ENCODE measurements around the gene ADAMTS15.
A peak's percentile ranks its signal among the peaks of the same experiment; 100 is the strongest.

ADAMTS15 gene

DNA sequence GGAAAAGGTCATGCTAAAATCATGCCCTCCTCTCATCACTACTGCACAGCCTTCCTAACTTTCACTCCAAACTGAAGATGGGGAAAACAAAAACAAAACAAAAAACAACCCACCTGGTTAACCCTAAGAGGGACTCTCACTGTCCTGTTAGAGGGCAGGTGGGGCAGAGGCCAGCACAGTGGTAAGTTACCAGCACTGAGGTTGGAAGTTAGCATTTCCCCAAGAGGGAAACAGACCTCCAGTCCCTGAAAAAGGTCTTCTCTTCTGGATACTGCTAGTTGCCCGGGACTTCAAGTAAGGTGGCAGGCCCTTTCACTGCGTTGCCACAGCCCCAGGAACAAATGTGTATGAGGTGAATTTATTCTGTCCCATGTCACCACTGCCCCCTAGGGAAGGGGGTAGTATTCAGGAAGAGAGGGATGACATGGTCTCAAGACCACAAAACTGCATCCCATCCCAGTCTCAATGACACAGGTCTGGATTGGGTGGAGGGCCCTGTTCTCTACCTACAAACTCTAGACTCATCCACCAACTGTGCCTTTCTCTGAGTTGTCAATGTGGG lies 19.2 kb upstream of the ADAMTS15 start:
- TF ChIP-seq, protein P1, sequence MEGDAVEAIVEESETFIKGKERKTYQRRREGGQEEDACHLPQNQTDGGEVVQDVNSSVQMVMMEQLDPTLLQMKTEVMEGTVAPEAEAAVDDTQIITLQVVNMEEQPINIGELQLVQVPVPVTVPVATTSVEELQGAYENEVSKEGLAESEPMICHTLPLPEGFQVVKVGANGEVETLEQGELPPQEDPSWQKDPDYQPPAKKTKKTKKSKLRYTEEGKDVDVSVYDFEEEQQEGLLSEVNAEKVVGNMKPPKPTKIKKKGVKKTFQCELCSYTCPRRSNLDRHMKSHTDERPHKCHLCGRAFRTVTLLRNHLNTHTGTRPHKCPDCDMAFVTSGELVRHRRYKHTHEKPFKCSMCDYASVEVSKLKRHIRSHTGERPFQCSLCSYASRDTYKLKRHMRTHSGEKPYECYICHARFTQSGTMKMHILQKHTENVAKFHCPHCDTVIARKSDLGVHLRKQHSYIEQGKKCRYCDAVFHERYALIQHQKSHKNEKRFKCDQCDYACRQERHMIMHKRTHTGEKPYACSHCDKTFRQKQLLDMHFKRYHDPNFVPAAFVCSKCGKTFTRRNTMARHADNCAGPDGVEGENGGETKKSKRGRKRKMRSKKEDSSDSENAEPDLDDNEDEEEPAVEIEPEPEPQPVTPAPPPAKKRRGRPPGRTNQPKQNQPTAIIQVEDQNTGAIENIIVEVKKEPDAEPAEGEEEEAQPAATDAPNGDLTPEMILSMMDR (IDR thresholded peaks at IDR 0.05; ENCODE audit: borderline replicate concordance, insufficient read depth, low read depth, low read length), result no peak
- no peak overlapping the region for H3K4me3 ChIP-seq (ENCODE audit: low read depth, low read length)

DNA sequence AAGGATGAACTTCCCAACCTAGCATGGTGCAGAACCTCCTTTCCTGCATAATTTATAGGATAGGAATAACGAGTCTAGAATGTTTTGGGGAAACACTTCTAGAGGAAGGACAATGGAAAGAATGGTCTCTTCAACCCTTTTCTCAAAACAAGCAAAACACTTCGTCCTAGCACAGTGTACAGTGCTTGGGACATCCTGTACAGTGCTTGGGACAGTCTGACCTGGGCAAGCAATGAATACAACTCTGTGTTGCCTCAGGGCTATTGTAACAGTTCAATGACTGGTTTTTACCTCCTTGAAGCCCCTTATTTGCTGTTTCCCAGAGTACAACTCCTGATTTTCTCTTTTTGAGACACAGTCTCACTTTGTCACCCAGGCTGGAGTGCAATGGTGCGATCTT lies 18.5 kb upstream of the ADAMTS15 start:
- H3K4me3 ChIP-seq (ENCODE audit: low read depth, low read length), result no peak overlapping the region
- TF ChIP-seq, protein P1 (IDR thresholded peaks at IDR 0.05; ENCODE audit: borderline replicate concordance, insufficient read depth, low read depth, low read length), result no peak

DNA sequence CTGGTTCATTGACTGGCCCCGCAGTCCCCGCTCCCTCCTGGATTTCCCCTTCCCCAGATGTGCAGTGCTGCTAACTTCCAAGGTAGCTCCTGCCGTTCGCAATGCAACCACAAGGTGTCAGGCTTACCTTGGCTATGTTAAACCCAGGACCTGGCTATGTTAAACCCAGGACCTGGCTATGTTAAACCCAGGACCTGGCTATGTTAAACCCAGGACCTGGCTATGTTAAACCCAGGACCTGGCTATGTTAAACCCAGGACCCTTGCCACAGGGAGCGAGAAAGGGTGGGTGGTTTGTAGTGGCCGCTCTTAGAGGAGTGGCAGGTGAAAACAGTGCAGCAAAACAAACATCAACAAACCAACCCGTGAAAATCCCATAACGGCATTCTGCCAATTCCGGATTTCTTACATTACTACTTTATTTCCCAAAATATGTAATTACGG lies 17.1 kb upstream of the ADAMTS15 start:
- TF ChIP-seq, protein P1 (IDR thresholded peaks at IDR 0.05; ENCODE audit: borderline replicate concordance, insufficient read depth, low read depth, low read length), result peak; percentile 77

DNA sequence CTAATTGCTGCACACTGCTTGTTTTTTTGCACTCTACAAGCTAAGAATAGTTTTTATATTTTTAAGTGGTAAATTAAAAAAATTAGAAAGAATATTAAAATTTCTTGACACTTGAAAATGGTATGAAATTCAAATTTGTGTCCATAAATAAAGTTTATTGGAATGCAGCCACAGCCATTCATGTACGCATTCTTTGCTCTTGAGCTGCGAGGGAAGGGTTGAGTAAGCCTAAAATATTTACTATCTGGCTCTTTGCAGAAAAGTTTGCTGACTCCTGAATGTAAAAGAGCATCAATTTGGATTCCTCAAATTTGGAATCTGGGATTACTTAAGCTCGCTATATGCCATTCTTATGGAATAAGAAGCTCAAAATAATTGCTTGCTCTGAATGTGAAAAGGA lies 16.6 kb upstream of the ADAMTS15 start:
- no peak overlapping the region for H3K4me3 ChIP-seq (ENCODE audit: low read depth, low read length)
- TF ChIP-seq, protein P1 (IDR thresholded peaks at IDR 0.05; ENCODE audit: borderline replicate concordance, insufficient read depth, low read depth, low read length), result no peak

More for the DNA sequence above, 17.1 kb upstream of the ADAMTS15 start:
- no peak overlapping the region for H3K4me3 ChIP-seq (ENCODE audit: low read depth, low read length)

DNA sequence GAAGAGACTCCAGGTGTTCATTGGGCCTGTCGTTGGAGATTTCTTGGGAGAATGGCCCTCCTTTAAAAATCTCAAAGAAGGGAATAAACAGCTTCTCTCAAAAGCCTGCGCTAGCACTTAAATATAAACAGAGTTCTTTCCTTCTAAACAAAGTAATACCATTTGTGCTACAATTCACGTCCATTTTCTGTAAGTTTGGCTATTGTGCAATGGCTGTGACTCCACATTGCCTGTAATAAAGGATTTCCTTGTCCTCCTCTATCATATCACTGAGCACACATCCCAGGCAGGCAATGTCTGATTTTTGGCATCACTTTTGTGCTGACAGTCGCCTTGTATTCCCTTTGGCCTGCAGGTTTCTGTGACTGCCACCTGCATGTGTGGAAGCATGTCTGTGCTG lies 15.1 kb upstream of the ADAMTS15 start:
- H3K4me3 ChIP-seq (ENCODE audit: low read depth, low read length), result no peak overlapping the region
- TF ChIP-seq, protein P1 (IDR thresholded peaks at IDR 0.05; ENCODE audit: borderline replicate concordance, insufficient read depth, low read depth, low read length), result no peak

DNA sequence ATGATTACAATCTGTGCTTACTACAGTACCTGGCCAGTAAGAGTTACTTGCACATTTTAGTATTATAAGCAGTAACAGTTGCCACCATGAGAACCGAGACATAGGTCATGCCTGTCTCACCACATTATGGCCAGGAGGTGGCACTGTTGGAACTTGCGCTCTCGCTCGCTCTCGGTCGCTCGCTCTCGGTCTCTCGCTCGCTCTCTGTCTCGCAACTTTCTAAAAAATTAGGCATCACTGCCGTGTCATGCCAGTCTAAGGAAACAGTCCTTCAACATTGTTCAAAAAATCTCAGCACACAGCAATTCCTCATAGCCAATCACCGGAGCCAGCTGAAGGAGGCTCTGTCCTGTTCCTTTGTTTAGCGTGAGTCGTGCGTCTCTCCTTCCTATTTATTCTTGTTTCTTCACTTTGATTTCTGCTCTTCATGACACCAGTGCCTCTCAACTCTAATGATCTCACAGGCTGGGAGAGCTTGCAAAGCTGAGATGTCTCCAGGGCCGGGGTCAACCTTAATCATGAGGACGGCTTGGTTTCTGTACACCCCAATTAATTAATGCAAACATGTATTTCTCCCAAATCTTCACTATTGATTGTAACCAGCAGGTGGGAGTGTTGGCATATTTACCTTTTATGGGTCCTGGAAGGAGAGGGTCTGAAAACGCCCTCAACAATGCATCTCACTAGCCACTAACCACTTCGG lies 13.8 kb upstream of the ADAMTS15 start:
- H3K4me3 ChIP-seq (ENCODE audit: low read depth, low read length), result peak overlapping the region; percentile 36
- TF ChIP-seq, protein P1 (IDR thresholded peaks at IDR 0.05; ENCODE audit: borderline replicate concordance, insufficient read depth, low read depth, low read length), result peak; percentile 78

DNA sequence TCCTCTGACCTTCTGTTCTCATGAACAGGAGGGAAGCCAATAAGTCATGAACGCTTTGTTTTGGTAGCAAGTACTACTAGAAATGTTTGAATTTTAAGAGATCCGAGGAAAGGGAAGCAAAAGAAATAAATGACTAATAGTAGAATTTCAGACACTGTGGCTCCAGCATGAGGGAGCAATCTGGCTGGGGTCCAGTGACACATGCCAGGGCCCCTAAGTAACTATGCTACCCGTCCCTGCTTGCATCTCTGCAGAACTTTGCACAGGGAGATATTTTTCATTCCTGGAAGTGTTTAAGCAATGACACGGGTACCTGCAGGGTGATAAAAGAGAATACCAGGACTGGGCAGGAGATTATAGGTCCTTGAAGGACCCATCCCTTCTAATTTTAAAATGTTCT lies 12.8 kb upstream of the ADAMTS15 start:
- TF ChIP-seq, protein P1 (IDR thresholded peaks at IDR 0.05; ENCODE audit: borderline replicate concordance, insufficient read depth, low read depth, low read length), result no peak
- no peak overlapping the region for H3K4me3 ChIP-seq (ENCODE audit: low read depth, low read length)
